Astrocyte (in vitro differentiated cells and primary cell): Measurements from ENCODE around the gene ZNF593OS.

Source experiments
- CTCF ChIP-seq: IDR thresholded peaks from 2 replicates; pipeline ENCODE4 v1.5.1; 2011; ENCODE audit warnings: low read depth, mild to moderate bottlenecking, inconsistent platforms, low read length, moderate library complexity; ENCODE audit not compliant: insufficient read depth
- EZH2 ChIP-seq: IDR thresholded peaks from 2 replicates; pipeline ENCODE4 v1.6.1; 2012; ENCODE audit warnings: mild to moderate bottlenecking, low read length, inconsistent platforms; ENCODE audit not compliant: insufficient read depth

GRCh38 chr1:26125382-26125781 is 46.2 kb downstream of the ZNF593OS start:
- TF ChIP-seq CTCF, result no peak
- no peak for TF ChIP-seq EZH2
